DLD1 (cell line): ENCODE measurements around the gene RPS19.

ENCODE experiments used
- in situ Hi-C: cut with HindIII; loops from 2 replicates; pipeline ENCODE4 v1.10.0; 2017; ENCODE audit warnings: low sequenced_read_pairs

RPS19 gene

DNA sequence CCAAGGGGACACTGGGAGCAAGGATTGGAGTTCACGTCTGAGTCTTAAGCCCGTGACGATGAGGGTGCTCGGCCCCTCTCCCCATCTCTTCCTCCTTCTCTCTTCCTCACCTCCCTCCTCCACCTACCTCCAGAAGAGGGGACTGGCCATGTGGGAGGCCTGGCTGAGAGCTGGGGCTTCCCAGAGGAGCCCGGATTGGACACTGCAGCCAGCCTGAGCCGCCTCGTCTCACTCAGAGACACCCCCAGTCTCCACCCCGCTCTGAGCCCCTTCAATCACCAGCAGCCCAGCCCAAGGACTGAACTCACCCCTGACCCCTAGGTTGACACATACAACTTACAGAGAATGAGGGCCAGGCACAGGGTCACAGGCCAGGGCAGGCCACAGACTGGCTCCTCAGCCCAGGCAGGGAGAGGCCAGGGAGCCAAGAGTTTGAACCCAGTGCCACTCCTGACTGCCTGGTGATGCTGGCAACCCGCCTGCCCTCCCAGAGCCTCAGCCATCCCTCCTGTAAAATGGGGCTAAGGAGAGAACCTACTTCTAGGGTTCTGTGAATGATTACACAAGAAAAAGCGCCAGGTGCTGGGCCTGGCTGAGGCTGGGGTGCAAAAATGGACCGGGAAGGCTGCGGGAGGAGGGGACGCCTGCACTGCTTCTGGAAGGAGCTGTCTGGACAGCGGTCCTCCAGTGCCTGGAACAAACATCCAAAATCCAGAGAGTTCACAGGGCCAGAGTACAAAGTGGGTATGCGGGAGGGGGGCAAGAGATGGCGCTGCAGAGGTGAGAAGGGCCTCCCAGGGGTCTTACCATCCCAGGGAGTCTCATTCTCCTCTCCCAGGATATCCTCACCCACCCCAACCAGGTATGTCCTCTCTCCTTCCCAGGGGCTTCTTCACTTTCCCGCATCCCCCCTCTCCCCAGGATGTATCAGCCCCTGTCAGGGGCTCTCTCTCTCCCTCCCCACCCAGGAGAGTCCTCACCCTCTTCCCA lies 18.2 kb downstream of the RPS19 start:
- in situ Hi-C loops, result no loop called here

DNA sequence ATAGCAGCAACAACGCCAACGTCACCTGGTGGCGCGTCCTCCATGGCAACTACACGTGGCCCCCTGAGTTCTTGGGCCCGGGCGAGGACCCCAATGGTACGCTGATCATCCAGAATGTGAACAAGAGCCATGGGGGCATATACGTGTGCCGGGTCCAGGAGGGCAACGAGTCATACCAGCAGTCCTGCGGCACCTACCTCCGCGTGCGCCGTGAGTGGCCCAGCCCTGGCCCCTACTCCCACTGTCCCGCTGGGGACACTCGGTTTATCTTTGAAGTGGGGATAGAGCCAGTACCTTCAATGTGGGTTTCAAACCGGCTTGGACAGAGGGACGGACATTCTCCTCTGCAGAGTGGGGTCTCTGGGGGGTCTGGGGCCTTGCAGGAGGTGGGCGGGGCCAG lies 19.0 kb downstream of the RPS19 start:
- in situ Hi-C loops, result no loop called here

GRCh38 chr19:41879670-41880328 lies 19.7 kb downstream of the RPS19 start:
- in situ Hi-C loops, result no loop called here

- in situ Hi-C loops, result no loop called here
Measured at GRCh38 chr19:41880329-41880708, 20.3 kb downstream of the RPS19 start.

GRCh38 chr19:41882568-41883462 lies 22.8 kb downstream of the RPS19 start, which contains the start of gene ARHGEF1:
TSS of gene ARHGEF1 (plus strand) at chr19:41883184. CDS start at chr19:41888083, 4,899 bp downstream.
- in situ Hi-C loops, result no loop called here

- in situ Hi-C loops, result no loop called here
Measured at GRCh38 chr19:41883463-41883820, 23.4 kb downstream of the RPS19 start.

GRCh38 chr19:41883821-41884733 lies 24.0 kb downstream of the RPS19 start:
- in situ Hi-C loops, result no loop called here

GRCh38 chr19:41886761-41887710 lies 27.0 kb downstream of the RPS19 start:
- in situ Hi-C loops, result no loop called here

GRCh38 chr19:41887711-41888382 lies 27.8 kb downstream of the RPS19 start:
- in situ Hi-C loops, result no loop called here

GRCh38 chr19:41888926-41889325 lies 28.9 kb downstream of the RPS19 start:
- in situ Hi-C loops, result no loop called here

DNA sequence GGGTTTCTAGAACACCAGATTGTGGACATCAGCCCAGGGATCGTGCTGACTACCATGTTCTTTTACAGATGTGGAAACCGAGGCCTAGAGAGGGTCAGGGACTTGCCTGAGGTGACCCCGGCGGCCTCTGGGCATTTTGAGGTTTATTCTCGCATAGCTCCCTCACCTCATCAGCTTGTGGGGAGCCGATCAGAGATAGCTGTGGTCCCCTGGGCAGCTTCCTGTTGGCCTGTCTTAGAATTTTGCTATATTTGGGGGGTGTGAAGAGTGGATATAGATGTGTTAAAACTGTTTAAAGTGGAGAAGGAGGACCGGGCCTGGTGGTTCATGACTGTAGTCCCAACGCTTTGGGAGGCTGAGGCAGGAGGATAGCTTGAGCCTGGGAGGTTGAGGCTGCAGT lies 29.8 kb downstream of the RPS19 start:
- in situ Hi-C loops, result no loop called here

GRCh38 chr19:41890936-41891335 lies 30.9 kb downstream of the RPS19 start:
- in situ Hi-C loops, result no loop called here

DNA sequence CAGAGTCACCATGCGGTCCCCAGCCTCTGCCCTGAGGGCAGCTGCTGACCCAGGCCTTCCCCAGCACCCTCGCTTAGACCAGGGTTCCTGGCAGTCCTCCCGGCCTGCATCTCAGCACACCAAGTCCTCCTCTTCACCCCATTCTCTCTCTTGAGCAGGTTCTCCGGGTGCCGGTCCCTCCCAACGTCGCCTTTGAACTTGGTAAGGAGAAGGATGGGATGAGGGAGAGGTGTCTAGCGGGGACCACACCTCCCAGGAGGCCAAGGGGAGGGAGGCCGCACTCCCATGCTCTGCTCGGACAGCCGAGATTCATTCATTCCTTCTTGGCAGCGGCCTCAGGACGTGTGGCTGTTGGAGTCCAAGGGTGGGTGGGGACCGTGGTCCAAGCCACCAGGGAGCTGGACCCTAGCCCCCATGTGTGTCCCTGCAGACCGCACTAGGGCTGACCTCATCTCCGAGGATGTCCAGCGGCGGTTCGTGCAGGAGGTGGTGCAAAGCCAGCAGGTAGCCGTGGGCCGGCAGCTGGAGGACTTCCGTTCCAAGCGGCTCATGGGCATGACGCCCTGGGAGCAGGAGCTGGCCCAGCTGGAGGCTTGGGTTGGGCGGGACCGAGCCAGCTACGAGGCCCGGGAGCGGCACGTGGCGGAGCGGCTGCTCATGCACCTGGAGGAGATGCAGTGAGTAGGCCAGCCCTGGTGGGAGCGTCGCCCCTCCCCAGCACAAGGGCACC lies 32.3 kb downstream of the RPS19 start:
- in situ Hi-C loops, result no loop called here

DNA sequence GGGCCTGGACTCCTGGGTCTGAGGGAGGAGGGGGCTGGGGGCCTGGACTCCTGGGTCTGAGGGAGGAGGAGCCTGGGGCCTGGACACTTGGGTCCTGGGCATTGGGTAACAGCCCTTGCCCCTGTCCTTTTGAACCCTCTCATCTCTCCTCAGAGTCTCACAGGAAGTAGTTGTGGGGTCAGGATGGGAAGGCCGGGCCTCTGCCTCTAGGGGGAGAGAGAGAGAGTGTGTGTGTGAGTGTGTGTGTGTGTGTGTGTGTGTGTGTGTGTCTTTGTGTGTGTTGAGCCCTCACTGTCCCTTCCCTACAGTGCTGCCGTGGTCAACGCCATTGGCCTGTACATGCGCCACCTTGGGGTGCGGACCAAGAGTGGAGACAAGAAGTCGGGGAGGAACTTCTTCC lies 33.8 kb downstream of the RPS19 start:
- in situ Hi-C loops, result no loop called here

- in situ Hi-C loops, result no loop called here
Measured at GRCh38 chr19:41894350-41894749, 34.3 kb downstream of the RPS19 start.

- in situ Hi-C loops, result no loop called here
Measured at GRCh38 chr19:41895745-41896580, 35.9 kb downstream of the RPS19 start.

DNA sequence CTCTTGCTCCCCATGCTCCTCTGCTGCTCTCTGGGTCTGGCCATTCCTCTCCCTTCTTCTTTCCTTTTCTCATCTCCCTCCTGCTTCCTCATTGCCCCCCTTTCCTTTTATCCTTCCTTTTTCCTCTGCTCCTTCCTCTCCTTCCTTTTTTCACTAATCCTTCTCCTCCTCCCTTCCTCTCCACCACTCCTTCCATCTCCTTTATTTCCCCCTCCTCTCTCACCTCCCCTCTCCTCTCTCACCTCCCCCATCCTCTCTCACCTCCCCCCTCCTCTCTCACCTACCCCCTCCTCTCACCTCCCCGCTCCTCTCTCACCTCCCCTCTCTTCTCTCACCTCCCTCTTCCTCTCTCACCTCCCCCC lies 36.5 kb downstream of the RPS19 start:
- in situ Hi-C loops, result no loop called here
